Measurements from ENCODE around the gene CAMK2D.

Gene CAMK2D

GRCh38 chr4:113409181-113409580 lies 352.4 kb downstream of the CAMK2D start:
- no peaks in the 10 kb centered on the region for H3K27me3 ChIP-seq (ENCODE audit: insufficient read depth, low read length)
- peaks cover 23% of the 10 kb centered on the region for H3K4me1 ChIP-seq (ENCODE audit: control insufficient read depth, insufficient read depth, low read length, unreplicated experiment)
- no peak overlapping the region for H3K27ac ChIP-seq (ENCODE audit: low read depth, low read length)
- no peaks in the 10 kb centered on the region for H3K36me3 ChIP-seq (ENCODE audit: insufficient read depth, low read length)
- no peak overlapping the region for H3K4me3 ChIP-seq (ENCODE audit: low read depth, low read length)
- H3K79me2 ChIP-seq (ENCODE audit: control insufficient read depth, insufficient read depth, low read length, unreplicated experiment), result no peaks in the 10 kb centered on the region
- H2AFZ ChIP-seq (ENCODE audit: low read length, unreplicated experiment), result no peak overlapping the region

GRCh38 chr4:113407409-113407808 lies 354.1 kb downstream of the CAMK2D start:
- Histone ChIP-seq H3K4me3 (ENCODE audit: low read depth, low read length) (no peak overlapping the region), H3K4me1 (ENCODE audit: control insufficient read depth, insufficient read depth, low read length, unreplicated experiment) (peaks cover 30% of the 10 kb centered on the region), H2AFZ (ENCODE audit: low read length, unreplicated experiment) (no peak overlapping the region), H3K79me2 (ENCODE audit: control insufficient read depth, insufficient read depth, low read length, unreplicated experiment) (no peaks in the 10 kb centered on the region), H3K27ac (ENCODE audit: low read depth, low read length) (no peak overlapping the region), H3K27me3 (ENCODE audit: insufficient read depth, low read length) (no peaks in the 10 kb centered on the region), H3K36me3 (ENCODE audit: insufficient read depth, low read length) (no peaks in the 10 kb centered on the region)

- no peak overlapping the region for H3K4me3 ChIP-seq (ENCODE audit: low read depth, low read length)
- H3K27ac ChIP-seq (ENCODE audit: low read depth, low read length), result no peak overlapping the region
- no peaks in the 10 kb centered on the region for H3K36me3 ChIP-seq (ENCODE audit: insufficient read depth, low read length)
- H3K4me1 ChIP-seq (ENCODE audit: control insufficient read depth, insufficient read depth, low read length, unreplicated experiment), result peaks cover 26% of the 10 kb centered on the region
- H3K27me3 ChIP-seq (ENCODE audit: insufficient read depth, low read length), result no peaks in the 10 kb centered on the region
- no peaks in the 10 kb centered on the region for H3K79me2 ChIP-seq (ENCODE audit: control insufficient read depth, insufficient read depth, low read length, unreplicated experiment)
- no peak overlapping the region for H2AFZ ChIP-seq (ENCODE audit: low read length, unreplicated experiment)
These were observed 354.9 kb downstream of the CAMK2D start for GRCh38 chr4:113406723-113407016.

- H3K79me2 ChIP-seq (ENCODE audit: control insufficient read depth, insufficient read depth, low read length, unreplicated experiment), result no peaks in the 10 kb centered on the region
- H3K36me3 ChIP-seq (ENCODE audit: insufficient read depth, low read length), result no peaks in the 10 kb centered on the region
- no peaks in the 10 kb centered on the region for H3K27me3 ChIP-seq (ENCODE audit: insufficient read depth, low read length)
- no peak overlapping the region for H2AFZ ChIP-seq (ENCODE audit: low read length, unreplicated experiment)
- H3K27ac ChIP-seq (ENCODE audit: low read depth, low read length), result no peak overlapping the region
- no peak overlapping the region for H3K4me3 ChIP-seq (ENCODE audit: low read depth, low read length)
- peaks cover 21% of the 10 kb centered on the region for H3K4me1 ChIP-seq (ENCODE audit: control insufficient read depth, insufficient read depth, low read length, unreplicated experiment)
These were observed 355.4 kb downstream of the CAMK2D start for GRCh38 chr4:113405874-113406722.

- H3K27ac ChIP-seq (ENCODE audit: low read depth, low read length), result no peak overlapping the region
- H3K36me3 ChIP-seq (ENCODE audit: insufficient read depth, low read length), result no peaks in the 10 kb centered on the region
- no peak overlapping the region for H2AFZ ChIP-seq (ENCODE audit: low read length, unreplicated experiment)
- peaks cover 11% of the 10 kb centered on the region for H3K4me1 ChIP-seq (ENCODE audit: control insufficient read depth, insufficient read depth, low read length, unreplicated experiment)
- no peak overlapping the region for H3K4me3 ChIP-seq (ENCODE audit: low read depth, low read length)
- H3K27me3 ChIP-seq (ENCODE audit: insufficient read depth, low read length), result no peaks in the 10 kb centered on the region
- H3K79me2 ChIP-seq (ENCODE audit: control insufficient read depth, insufficient read depth, low read length, unreplicated experiment), result no peaks in the 10 kb centered on the region
These were observed 356.7 kb downstream of the CAMK2D start for GRCh38 chr4:113404841-113405240.

- Histone ChIP-seq H3K4me1 (ENCODE audit: control insufficient read depth, insufficient read depth, low read length, unreplicated experiment) (peaks cover 11% of the 10 kb centered on the region), H3K27ac (ENCODE audit: low read depth, low read length) (no peak overlapping the region), H3K4me3 (ENCODE audit: low read depth, low read length) (no peak overlapping the region), H2AFZ (ENCODE audit: low read length, unreplicated experiment) (no peak overlapping the region), H3K36me3 (ENCODE audit: insufficient read depth, low read length) (no peaks in the 10 kb centered on the region), H3K79me2 (ENCODE audit: control insufficient read depth, insufficient read depth, low read length, unreplicated experiment) (no peaks in the 10 kb centered on the region), H3K27me3 (ENCODE audit: insufficient read depth, low read length) (no peaks in the 10 kb centered on the region)
These were observed 357.4 kb downstream of the CAMK2D start for GRCh38 chr4:113404167-113404571.

Measured in ACC112 (cell line).